Stimulated activated CD8-positive, alpha-beta memory T cell treated with anti-CD3 and anti-CD28 coated beads, Interleukin-12 subunit alpha, Interleukin-12 subunit beta, amount 100 ng/mL, for 24 hours (primary cell): ENCODE data around the gene ADGRG7.

ENCODE experiments used
- DNase-seq: peaks from one replicate; pipeline ENCODE4 v3.0.0-alpha.2; 2020; ENCODE audit errors: extremely low read depth

The ADGRG7 gene

DNA sequence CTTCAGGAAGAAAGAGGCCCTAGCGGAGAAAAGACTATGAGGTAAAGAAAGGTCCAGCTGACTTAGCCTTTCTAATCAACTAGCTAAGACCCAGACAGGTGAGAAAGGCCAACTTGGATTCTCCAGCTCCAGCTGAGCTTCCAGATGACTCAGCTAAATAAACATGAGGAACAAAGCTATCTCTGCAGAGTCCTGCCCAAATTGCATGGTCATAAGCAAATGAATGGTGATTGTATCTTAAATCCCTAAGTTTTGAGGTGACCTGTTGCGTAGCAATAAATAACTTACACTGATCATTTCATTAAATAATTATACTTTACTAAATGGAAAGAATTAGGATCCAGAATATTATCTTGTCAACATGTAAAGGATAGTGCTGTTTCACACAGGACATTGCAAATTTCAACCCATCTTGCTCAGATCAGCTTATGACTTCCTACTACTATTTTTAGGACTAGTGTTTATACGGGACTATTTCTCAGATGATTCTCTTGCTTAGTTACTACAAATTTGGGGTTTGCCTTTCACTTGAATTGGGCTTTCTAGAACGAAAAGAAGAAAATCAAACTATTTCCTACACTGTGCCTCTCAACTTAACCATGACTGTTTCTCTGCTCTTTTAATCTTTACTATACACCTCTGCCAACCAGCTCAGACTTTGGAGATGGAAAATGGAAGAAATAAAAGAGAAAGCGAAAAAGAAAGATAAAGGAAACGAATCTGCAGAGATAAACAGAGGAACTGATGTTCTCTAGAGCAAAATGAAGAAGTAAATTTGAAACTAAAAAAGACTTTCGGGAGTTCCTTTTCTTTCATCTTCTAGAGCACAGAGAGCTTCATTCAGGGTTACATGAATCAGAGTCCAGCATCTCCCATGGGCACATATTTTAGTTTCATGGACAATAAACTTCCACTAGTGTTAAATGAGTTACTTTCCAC is 6.6 kb upstream of the ADGRG7 start:
- DNase-seq: no peak

DNA sequence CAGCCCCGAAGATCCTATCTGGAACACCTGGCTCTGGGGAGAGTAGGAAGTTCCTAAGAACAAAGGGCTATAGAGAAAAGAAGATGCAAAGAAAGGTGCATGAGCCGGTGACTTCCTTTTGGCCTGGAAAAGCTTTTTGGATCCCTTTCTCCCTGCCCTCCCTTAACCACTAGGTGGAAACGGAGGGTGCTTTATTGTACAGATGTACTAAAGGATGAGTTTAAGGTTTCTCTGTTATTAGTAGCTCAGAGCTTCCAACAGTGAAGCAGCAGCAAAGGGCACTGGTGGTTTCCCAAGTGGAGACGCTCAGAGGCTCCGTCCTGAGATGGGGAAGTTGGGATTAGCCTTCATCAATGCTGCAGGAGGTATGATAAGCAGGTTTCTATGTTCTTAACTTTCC is 5.9 kb upstream of the ADGRG7 start:
- DNase-seq: no peak

DNA sequence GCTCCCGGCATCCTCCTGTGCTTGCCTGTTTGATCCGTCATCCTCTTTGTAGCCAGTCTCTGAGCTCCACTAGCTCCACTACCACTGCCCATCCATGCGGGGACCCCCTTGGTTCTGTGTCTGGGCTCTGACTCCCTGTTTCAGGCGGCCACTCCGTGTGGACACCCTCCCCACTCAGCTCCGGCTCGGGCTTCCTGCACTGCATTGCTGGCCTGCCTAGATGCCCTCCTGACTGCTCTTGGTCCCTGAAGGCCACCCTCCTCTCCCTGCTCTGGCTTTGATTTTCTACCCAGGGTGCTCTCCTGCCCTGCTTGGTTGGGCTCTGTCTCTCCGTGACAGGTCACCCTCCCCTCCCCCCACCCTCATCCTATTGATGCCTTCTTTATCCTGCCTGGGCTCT is 4.0 kb upstream of the ADGRG7 start:
- DNase-seq: no peak

DNA sequence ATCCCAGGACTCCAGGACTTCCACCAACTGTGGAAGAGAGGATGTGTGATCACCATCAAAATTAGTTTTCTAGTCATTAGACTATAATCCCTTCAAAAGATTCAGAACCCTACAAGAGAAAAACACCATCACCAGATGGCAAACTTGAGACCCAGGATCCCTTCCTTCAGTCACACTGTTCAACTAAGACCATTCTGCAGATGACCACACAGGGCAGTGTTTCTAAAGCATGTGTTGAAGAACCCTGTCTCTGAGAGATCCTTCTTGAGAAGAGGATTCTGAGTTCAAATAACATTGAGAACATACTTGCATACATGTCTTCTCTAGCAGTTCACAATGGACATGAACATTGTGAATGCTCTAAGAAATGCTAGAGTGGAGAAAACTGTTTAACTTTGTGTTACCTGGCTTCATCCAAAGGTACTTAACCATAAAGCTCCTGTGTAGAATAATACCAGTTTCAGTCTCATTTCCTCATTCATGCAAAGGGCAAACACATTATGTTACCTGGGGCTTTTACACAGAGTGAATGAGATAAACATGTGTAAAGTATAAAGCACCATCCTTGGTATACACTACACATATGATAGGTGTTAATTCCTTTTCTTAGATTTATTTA is 2.4 kb upstream of the ADGRG7 start:
- no peak for DNase-seq

DNA sequence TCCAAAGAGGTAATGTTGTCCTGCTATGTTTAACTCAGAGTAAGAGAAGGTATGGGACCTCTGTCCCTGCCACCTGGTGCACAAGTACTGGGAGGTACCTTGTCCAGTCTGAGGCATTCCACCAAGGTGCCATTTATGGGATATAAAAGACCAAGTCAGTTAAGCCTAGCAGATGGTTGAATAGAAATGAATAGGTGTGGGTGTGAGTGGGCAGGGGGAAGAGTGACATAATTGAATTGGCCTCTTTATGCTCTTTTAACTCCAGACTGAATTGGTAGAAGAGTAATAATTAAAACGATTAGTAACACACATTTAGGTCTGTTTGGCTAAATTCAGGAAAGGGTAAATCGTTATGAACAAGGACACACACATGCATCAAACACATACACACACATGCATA is 562 bp downstream of the ADGRG7 start:
- DNase-seq: no peak

DNA sequence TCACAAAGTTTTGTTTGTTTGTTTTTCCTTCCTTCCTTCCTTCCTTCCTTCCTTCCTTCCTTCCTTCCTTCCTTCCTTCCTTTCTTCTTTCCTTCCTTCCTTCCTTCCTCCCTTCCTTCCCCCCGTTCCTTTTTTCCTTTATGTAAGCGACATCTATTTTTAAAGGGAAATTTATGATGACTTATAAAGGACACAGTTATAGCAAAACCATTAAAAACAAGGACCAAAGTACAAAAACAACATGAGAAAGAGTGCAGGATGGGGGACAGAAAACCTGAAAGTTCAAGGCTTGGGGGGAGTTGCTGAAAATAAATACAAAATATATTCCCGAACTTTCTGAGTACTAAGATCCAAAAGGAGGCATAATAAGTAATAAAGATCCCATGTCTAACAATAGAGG is 1.8 kb downstream of the ADGRG7 start:
- no peak for DNase-seq

DNA sequence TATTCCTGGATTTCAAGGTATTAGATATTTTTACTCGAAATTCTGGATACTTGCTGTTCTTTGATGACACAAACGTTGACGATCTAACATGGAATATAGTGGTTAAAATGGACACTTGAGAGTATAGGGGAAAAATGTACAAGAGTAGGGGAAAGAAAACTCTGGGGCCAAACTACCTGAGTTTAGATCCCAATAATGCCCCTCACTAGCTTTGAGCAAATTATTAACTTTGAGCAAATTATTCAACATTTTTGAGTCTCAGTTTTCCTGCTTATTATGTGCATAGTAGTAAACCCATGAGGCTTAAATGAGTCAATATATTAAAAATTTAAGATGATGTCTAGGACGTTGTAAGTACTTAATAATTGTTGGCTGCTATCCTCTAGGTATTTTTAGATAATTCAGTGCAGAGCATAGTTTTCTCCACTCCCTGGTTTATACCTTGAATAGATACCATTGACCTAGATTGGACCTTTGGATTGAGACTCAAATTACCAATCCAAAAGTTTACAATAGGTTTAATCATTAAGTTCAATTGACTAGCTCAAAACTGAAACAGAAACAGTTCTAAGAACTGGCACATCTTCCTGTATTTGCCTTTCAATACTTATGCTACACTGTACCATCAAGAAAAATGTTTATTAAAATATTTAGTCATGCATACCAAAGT is 4.5 kb downstream of the ADGRG7 start:
- DNase-seq: no peak

DNA sequence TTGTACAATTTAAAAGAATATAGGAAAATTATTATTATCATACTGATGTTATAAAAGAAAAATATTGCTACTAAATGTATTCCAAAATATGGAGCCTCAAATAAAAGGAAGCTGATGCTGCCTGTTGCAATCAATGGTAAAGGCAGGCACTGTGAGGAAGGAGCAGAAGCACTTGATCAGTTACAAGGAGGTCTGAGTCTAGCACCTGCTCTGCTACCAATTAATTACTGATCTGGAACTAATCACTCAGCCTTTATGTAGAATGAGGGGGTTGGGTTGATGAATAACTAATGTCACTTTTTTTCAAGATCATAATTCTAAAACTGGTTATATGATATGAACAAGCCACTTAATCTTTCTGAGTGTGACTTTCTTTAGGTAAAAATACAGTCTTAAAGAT is 5.5 kb downstream of the ADGRG7 start:
- no peak for DNase-seq

DNA sequence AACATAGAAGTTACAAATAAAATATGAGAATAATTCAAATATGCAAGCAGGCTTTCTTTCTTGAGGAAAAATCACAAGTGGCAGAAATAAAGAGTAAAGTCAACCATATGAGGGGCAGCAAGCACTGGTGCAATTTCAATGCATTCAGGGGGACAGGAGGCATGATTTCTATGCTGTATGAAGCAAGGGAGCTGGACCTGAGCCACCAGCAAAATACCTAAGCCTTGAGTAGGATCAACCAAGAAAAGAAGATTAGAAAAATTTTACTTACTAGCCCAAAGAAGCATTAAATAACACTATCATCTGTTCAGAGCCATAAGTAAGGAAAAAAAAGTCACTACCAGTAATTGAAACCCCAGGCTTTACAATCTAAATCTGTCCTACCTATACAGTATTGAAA is 6.3 kb downstream of the ADGRG7 start:
- DNase-seq: no peak

DNA sequence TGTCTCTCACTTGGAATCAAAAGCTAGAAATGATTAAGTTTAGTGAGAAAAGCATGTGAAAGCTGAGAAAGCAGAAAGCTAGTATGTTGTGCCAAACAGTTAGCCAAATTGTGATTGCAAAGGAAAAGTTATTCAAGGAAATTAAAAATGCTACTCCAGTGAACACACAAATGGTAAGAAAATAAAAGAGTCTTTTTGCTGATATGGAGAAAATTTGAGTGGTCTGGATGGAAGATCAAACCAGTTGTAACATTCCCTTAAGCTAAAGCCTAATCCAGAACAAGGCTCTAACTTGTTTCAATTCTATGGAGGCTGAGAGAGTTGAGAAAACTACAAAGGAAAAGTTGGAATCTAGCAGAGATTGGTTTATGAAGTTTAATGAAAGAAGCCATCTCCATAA is 11.8 kb downstream of the ADGRG7 start:
- DNase-seq: no peak

DNA sequence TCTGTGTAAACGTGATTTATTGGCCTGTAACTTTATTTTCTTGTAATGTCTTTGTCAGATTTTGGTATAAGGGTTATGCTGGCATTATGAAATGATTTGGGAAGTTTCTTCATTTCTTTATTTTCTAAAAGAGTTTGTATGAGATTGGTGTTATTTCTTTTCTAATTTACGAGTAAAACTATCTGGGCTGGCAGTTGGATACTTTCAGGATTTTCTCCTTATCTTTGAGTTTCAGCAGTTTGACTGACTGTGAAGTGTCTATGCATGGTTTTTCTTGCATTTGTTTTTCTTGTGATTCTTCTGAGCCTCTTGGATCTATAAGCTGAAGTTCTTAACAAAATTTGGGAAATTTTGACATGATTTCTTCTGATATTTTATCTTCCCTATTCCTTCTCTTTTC is 18.1 kb downstream of the ADGRG7 start:
- no peak for DNase-seq

DNA sequence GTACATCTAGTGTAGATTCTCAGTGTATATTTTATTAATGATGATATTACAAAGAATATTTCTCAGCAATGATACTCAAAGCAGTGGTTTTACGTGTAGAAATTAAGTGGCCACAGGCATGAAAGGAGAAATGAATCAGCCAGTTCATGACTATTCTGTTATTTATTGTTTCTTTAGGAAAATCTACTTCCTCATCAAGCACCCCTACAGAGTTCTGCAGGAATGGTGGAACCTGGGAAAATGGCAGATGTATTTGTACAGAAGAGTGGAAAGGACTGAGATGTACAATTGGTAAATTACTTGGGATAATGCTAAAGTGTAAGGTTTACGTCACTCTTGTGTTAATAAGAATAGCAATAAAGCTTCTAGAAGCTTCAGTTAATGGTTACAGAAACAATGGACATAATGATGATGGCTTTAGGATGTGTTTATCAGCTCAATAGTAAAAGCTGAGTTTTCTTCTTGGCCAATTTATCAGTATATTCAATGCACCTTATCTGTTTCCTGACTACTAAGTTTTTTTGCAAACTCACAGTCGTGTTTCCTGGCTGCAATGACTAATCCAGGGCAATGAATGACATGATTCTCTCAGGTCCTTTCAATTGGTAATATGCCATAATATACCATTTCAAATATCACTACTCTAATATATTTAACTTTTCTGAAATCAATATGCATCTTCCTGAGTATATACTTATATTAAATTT is 20.2 kb downstream of the ADGRG7 start:
- no peak for DNase-seq

DNA sequence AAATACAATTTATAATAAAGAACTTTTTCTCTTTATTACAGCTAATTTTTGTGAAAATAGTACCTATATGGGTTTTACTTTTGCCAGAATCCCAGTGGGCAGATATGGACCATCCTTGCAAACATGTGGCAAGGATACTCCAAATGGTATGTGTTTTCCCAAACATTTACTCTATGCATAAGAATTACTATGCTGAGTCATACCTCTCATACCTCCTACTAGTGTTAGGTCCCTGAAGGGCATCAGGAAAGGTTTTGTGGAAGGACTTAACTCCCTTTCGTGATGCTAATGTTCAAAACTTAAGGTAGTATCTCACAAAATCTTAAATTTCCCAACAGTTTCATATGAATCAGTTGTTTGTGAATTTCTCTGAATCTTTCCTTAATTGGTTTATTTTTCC is 21.3 kb downstream of the ADGRG7 start:
- no peak for DNase-seq

DNA sequence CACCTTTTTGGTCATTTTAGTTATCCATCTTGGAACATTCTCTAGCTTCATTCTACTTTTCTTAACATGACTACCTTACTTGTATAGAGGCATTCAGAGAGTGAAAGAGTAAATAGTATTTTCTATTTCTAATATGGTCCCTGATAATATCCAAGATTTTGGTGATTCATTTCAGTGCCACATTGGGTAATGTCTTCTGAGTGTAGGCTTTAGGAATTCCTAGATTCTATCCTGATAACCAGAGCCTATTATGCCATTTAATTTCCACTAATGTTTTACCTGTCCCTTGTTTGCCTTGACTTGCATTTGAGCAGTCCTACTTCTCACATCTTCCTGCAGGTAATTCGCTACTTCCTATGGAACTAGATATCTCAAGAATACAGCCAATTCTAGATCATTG is 21.8 kb downstream of the ADGRG7 start:
- no peak for DNase-seq

DNA sequence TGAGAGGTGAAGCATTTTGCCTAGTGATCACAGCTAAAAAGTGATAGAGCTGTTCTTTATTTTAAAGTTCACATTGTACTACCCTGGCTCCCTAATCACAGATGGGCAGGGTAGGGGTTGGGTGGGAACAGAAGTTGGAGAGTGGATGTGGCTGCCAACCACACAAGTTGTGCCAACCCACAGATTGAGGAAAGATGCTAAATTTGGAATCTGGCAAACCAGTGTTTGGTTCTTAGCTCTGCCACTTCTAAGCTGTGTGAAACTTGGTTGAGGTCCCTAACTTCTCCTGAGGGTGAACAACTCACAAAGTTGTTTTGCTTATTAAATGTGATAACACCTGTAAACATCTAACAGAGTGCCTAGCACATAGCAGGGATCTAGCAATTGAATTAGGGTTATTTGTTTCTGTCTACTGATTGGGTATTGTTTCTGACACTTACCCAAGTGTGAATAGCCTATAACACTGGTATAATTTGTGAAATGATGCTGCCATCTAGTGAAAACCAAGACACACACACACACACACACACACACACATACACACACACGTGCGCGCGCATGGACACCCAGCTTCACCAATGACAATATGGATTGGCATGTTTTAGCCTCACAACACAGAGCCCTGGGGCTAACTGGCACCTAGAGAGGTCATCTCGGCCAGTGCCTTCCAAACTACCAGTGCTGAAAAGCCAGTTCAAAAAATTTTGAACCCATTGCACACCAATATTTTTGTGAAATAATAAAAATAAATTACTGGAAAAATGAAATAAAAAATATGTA is 25.3 kb downstream of the ADGRG7 start:
- no peak for DNase-seq

DNA sequence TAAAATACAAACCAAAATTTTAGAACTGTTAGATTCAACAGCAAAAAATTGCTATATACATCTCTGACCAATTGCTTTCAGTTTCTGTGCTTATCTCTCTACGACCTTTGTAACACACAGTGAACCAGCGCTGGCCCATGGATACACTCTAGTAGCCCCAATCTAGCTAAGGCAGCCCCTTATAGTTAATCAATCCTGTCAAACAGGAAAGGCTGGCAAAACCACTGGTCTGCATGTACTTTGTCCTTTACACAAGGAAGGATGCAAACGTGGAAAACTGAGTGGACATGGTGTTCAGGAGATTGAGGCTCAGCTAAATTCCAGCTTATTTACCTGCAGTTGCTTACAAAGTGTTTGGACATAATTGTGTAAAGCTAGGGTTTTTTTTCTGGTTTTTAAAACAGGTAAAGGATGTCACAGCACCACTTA is 25.9 kb downstream of the ADGRG7 start:
- DNase-seq: no peak

DNA sequence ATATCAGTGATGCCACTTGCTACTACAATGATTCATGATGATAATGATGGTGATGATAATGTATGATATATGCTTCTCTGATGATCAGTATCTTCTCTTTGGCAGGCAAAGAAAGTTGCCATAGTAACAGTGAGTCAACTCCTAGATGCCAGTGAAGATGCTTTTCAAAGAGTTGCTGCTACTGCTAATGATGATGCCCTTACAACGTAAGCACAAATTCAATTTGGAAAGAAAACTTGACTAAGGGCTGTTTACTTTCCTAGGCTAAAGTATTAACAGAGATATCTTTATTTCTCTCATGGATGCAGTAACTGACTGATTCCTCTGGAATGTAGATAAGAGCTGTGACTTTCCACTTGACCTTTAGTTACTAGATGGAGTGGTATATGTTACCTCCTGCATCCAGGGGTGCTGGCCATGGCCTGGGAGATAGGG is 27.8 kb downstream of the ADGRG7 start:
- DNase-seq: no peak

DNA sequence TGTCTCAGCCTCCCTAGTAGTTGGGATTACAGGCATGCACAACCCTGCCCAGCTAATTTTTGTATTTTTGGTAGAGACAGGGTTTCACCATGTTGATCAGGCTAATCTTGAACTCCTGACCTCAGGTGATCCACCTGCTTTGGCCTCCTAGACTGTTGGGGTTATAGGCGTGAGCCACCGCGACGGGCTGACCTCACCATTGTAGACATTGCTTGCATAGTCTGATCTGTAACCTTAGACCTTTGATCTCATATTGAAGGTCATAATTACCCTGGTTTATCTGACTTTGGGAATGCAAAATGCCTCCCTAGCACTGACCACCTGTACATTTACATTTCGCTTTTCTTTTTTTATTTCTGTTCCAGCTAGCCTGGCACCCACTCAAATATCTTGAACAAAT is 31.2 kb downstream of the ADGRG7 start:
- no peak for DNase-seq

DNA sequence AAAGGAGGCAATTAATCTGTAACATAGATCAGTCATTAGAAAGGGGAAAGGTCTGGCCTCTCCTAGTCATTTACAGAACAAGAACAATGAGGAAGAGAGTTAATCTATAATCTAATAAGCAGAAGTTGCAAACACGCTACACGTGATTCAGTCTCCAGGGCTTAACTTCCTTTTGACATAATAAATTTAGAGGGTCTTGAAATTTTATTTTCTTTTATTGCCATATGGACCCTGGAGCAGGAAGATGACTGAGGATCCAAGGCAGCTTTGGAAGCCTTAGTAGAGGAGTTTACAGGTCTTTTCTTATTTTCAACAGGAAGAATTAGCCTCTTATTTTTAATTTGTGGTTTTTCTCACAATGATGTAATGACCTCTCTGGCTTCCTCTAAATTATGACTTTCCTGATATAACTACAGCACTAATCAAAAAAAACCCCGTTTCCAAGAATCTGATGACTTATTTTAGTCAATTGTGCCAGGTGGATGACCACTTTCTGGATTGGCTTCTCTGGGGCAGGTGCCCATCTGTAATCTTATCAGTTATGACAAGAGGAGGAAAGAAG is 32.2 kb downstream of the ADGRG7 start:
- no peak for DNase-seq

DNA sequence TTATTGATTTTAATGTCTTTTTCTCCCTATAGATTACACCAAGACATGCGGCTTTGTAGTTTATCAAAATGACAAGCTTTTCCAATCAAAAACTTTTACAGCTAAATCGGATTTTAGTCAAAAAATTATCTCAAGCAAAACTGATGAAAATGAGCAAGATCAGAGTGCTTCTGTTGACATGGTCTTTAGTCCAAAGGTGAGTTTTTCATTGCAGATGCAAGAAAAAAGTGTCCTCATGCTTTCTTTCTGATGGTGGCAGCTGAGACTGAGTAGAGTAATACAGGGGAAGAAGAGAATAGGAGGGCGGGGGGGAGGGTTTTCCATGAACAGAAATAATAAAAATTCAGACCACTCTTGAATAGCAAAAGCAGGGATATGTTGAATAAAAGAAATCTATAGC is 36.5 kb downstream of the ADGRG7 start:
- no peak for DNase-seq

DNA sequence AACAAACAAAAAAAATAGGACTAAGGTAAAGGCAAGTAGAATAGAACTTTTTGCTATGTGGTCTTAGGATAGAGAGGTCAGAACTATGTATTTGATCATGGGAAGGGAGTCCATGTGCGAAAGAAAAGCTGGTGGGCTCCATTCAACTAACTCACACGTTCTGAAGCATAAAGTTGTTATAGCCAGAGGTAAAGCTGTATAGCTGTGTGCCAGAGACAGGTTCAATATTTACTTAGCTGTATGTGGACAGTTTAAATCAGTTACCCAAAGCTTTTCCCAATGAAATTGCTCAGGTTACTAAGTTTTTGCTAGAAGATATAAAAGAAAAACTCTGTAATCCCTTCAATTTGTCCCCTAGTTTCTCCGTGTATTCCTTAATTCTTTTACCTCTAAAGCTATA is 37.8 kb downstream of the ADGRG7 start:
- DNase-seq: no peak
